Spinal cord (tissue), 10 donors: ENCODE measurements around the gene ANKRD33B. TPM values are rescaled to one million over a fixed set of nuclear protein-coding genes. Genes with fewer than 3 reads are reported as not detected.

ENCODE experiments used
- DNase-seq, 6 donors: peaks; one replicate each; pipeline versions ENCODE4 v3.0.0 to v3.0.0-alpha.2; 2013 to 2015; ENCODE audit warnings: low spot score in 6 of 6, low read depth in 4 of 6
- H3K27ac ChIP-seq: one replicate; pipeline ENCODE4 v1.5.1; 2013; ENCODE audit warnings: low read depth, low read length, control low read depth
- H3K27me3 ChIP-seq: one replicate; pipeline ENCODE4 v1.6.1; 2013; ENCODE audit warnings: low read length; ENCODE audit not compliant: control insufficient read depth, insufficient read depth
- H3K36me3 ChIP-seq: one replicate; pipeline ENCODE4 v1.6.1; 2013; ENCODE audit warnings: low read length; ENCODE audit not compliant: control insufficient read depth, insufficient read depth
- H3K4me1 ChIP-seq: one replicate; pipeline ENCODE4 v1.6.1; 2013; ENCODE audit warnings: low read length; ENCODE audit not compliant: control insufficient read depth, insufficient read depth
- H3K4me3 ChIP-seq: one replicate; pipeline ENCODE4 v1.5.1; 2013; ENCODE audit warnings: low read depth, low read length, control low read depth
- H3K9me3 ChIP-seq: one replicate; pipeline ENCODE4 v1.6.1; 2013; ENCODE audit warnings: low read length; ENCODE audit not compliant: control insufficient read depth, insufficient read depth
- WGBS: methylation state at CpG from one replicate; pipeline ENCODE4 v1.1.5; 2013; ENCODE audit warnings: missing lambda C conversion rate; ENCODE audit not compliant: insufficient coverage; 5-methylcytosine and 5-hydroxymethylcytosine counted together
- polyA plus RNA-seq, 2 donors: library from polyadenylated mRNA; unstranded; fragments of 120-200 nt; gene quantifications; one replicate each; pipeline ENCODE4 v1.2.1, GENCODE V29; 2013; ENCODE audit not compliant: insufficient read length in 2 of 2
- total RNA-seq, 2 donors: library from RNA; depleted of rRNA in 1 of 2; stranded (reverse); fragments of 120-200 nt in 1 of 2; fragments of >200 nt in 1 of 2; gene quantifications; one replicate each; pipeline versions ENCODE4 v1.2.3 to v1.2.4, GENCODE V29; 2013 to 2014
- donor health status: healthy.

ANKRD33B gene
- total and polyA plus RNA-seq, 4 donors = 0.93 to 8.1 (median 3.0) TPM

- H3K27ac ChIP-seq = no peak overlapping the region
- H3K4me1 ChIP-seq = peaks cover 4% of the 10 kb centered on the region
- peaks cover 7% of the 10 kb centered on the region for H3K9me3 ChIP-seq
- H3K27me3 ChIP-seq = no peaks in the 10 kb centered on the region
- peaks cover 44% of the 10 kb centered on the region for H3K36me3 ChIP-seq
- whole genome bisulfite sequencing = 100% methylated on average over 1 of the region's 11 CpGs
- H3K4me3 ChIP-seq = no peak overlapping the region
- no peak for DNase-seq
Observed at GRCh38 chr5:10684303-10685086, 120.6 kb downstream of the ANKRD33B start.

- peaks cover 39% of the 10 kb centered on the region for H3K36me3 ChIP-seq
- WGBS = 50% methylated on average over 2 of the region's 6 CpGs
- H3K27me3 ChIP-seq = no peaks in the 10 kb centered on the region
- H3K27ac ChIP-seq = no peak overlapping the region
- DNase-seq = no peak
- peaks cover 7% of the 10 kb centered on the region for H3K9me3 ChIP-seq
- no peak overlapping the region for H3K4me3 ChIP-seq
- peaks cover 4% of the 10 kb centered on the region for H3K4me1 ChIP-seq
Observed at GRCh38 chr5:10685115-10685521, 121.2 kb downstream of the ANKRD33B start.

- WGBS = 100% methylated on average over 1 of the region's 2 CpGs
- H3K4me1 ChIP-seq = peaks cover 4% of the 10 kb centered on the region
- no peak overlapping the region for H3K4me3 ChIP-seq
- no peaks in the 10 kb centered on the region for H3K27me3 ChIP-seq
- no peak overlapping the region for H3K27ac ChIP-seq
- peaks cover 22% of the 10 kb centered on the region for H3K36me3 ChIP-seq
- DNase-seq = no peak
- H3K9me3 ChIP-seq = peaks cover 7% of the 10 kb centered on the region
Observed at GRCh38 chr5:10686890-10687289, 123.0 kb downstream of the ANKRD33B start.

- Histone ChIP-seq H3K36me3 (peaks cover 9% of the 10 kb centered on the region), H3K4me1 (peaks cover 4% of the 10 kb centered on the region), H3K27ac (no peak overlapping the region), H3K9me3 (peaks cover 7% of the 10 kb centered on the region), H3K4me3 (no peak overlapping the region), H3K27me3 (no peaks in the 10 kb centered on the region)
- no peak for DNase-seq
- WGBS = 97% methylated on average over 13 of the region's 13 CpGs
Observed at GRCh38 chr5:10688651-10689171, 124.8 kb downstream of the ANKRD33B start.

GRCh38 chr5:10689391-10690081 lies 125.7 kb downstream of the ANKRD33B start:
- H3K9me3 ChIP-seq = peaks cover 7% of the 10 kb centered on the region
- H3K4me3 ChIP-seq = no peak overlapping the region
- H3K4me1 ChIP-seq = peaks cover 4% of the 10 kb centered on the region
- DNase-seq = no peak
- peaks cover 9% of the 10 kb centered on the region for H3K36me3 ChIP-seq
- H3K27me3 ChIP-seq = no peaks in the 10 kb centered on the region
- WGBS = 73% methylated on average over 11 of the region's 11 CpGs
- no peak overlapping the region for H3K27ac ChIP-seq

- Histone ChIP-seq H3K27me3 (no peaks in the 10 kb centered on the region), H3K4me3 (no peak overlapping the region), H3K4me1 (peaks cover 8% of the 10 kb centered on the region), H3K27ac (no peak overlapping the region), H3K36me3 (peaks cover 9% of the 10 kb centered on the region), H3K9me3 (peaks cover 7% of the 10 kb centered on the region)
- WGBS = 70% methylated on average over 4 of the region's 14 CpGs
- peak in 1 of 6 donors; percentile 63 for DNase-seq
Observed at GRCh38 chr5:10690460-10691440, 126.9 kb downstream of the ANKRD33B start.

GRCh38 chr5:10691826-10692785 lies 128.2 kb downstream of the ANKRD33B start:
- Histone ChIP-seq H3K36me3 (peaks cover 9% of the 10 kb centered on the region), H3K4me1 (peaks cover 8% of the 10 kb centered on the region), H3K27ac (no peak overlapping the region), H3K4me3 (no peak overlapping the region), H3K27me3 (no peaks in the 10 kb centered on the region), H3K9me3 (no peaks in the 10 kb centered on the region)
- WGBS = 90% methylated on average over 15 of the region's 16 CpGs
- no peak for DNase-seq

GRCh38 chr5:10695055-10695649 lies 131.3 kb downstream of the ANKRD33B start:
- Histone ChIP-seq H3K27ac (no peak overlapping the region), H3K9me3 (no peaks in the 10 kb centered on the region), H3K4me1 (peaks cover 4% of the 10 kb centered on the region), H3K36me3 (no peaks in the 10 kb centered on the region), H3K4me3 (no peak overlapping the region), H3K27me3 (no peaks in the 10 kb centered on the region)
- 3% methylated on average over 12 of the region's 14 CpGs for WGBS
- peak; percentile 40 to 95 (median 62) for DNase-seq
